HFFc6 (cell line): ENCODE measurements around the gene FAM83G. TPM values are rescaled to one million over a fixed set of nuclear protein-coding genes. Genes with fewer than 3 reads are reported as not detected.
"Not testable (repeated sequence)": the region's sequence is repeated elsewhere in the genome, so short reads cannot be mapped to it uniquely, and the experiment has no call there.

Source experiments
- DNase-seq: peaks from one replicate; pipeline ENCODE4 v3.0.0-alpha.2; 2018
- H3K27ac Mint-ChIP-seq: 2 replicates; pipeline ENCODE4 v1.8.0; 2020; ENCODE audit warnings: mild to moderate bottlenecking, mixed read lengths
- H3K27me3 Mint-ChIP-seq: 2 replicates; pipeline ENCODE4 v1.8.0; 2021; ENCODE audit warnings: mild to moderate bottlenecking, moderate library complexity, mixed read lengths; ENCODE audit not compliant: insufficient read depth
- H3K36me3 Mint-ChIP-seq: 2 replicates; pipeline ENCODE4 v1.8.0; 2021; ENCODE audit warnings: low read depth, mixed read lengths
- H3K4me1 Mint-ChIP-seq: 2 replicates; pipeline ENCODE4 v1.8.0; 2020; ENCODE audit warnings: low read depth, mixed read lengths
- H3K4me3 Mint-ChIP-seq: 2 replicates; pipeline ENCODE4 v1.8.0; 2020; ENCODE audit warnings: mild to moderate bottlenecking, moderate library complexity, mixed read lengths
- H3K9me3 Mint-ChIP-seq: 2 replicates; pipeline ENCODE4 v1.8.0; 2020; ENCODE audit warnings: mild to moderate bottlenecking, mixed read lengths
- CTCF ChIP-seq: fragments of 200-600 bp; sonication (generic); IDR thresholded peaks from 2 replicates; pipeline ENCODE4 v1.5.0; 2021; ENCODE audit warnings: antibody characterized with exemption, mild to moderate bottlenecking
- total RNA-seq, 6 experiments: library from RNA; stranded (reverse); fragmentation: NEBNext Ultra II Directional; extraction: Animal tissue kit (Norgen Biotek cat#: 25700); gene quantifications; 2 replicates in 1 of 6; 3 replicates in 5 of 6; pipeline ENCODE4 v1.2.3, GENCODE V29; 2021

The FAM83G gene
- total RNA-seq, 6 experiments from 2014 or later: 21.0 to 24.0 (median 21.7) TPM

GRCh38 chr17:19022747-19023146, 18.2 kb upstream of the FAM83G start:
- no peaks in the 10 kb centered on the region for H3K9me3 Mint-ChIP-seq
- no peak for DNase-seq
- no peak overlapping the region for H3K4me3 Mint-ChIP-seq
- no peaks in the 10 kb centered on the region for H3K36me3 Mint-ChIP-seq
- H3K27me3 Mint-ChIP-seq: no peaks in the 10 kb centered on the region; the same call in 1 of the 2 replicates
- H3K4me1 Mint-ChIP-seq: peaks cover 9% of the 10 kb centered on the region
- no peak for TF ChIP-seq CTCF
- H3K27ac Mint-ChIP-seq: no peak overlapping the region

GRCh38 chr17:19022128-19022527, 17.6 kb upstream of the FAM83G start:
- DNase-seq: no peak
- Mint-ChIP-seq H3K4me1 (peaks cover 9% of the 10 kb centered on the region), H3K27ac (no peak overlapping the region), H3K27me3 (no peaks in the 10 kb centered on the region; the same call in 1 of the 2 replicates), H3K9me3 (no peaks in the 10 kb centered on the region), H3K4me3 (no peak overlapping the region), H3K36me3 (no peaks in the 10 kb centered on the region)
- TF ChIP-seq CTCF: no peak

GRCh38 chr17:19021622-19022083, 17.1 kb upstream of the FAM83G start:
- no peak for TF ChIP-seq CTCF
- H3K4me1 Mint-ChIP-seq: peaks cover 9% of the 10 kb centered on the region
- DNase-seq: no peak
- H3K27ac Mint-ChIP-seq: no peak overlapping the region
- no peak overlapping the region for H3K4me3 Mint-ChIP-seq
- H3K9me3 Mint-ChIP-seq: no peaks in the 10 kb centered on the region
- H3K36me3 Mint-ChIP-seq: no peaks in the 10 kb centered on the region
- no peaks in the 10 kb centered on the region; the same call in 1 of the 2 replicates for H3K27me3 Mint-ChIP-seq

- not testable (repeated sequence) for H3K4me1 Mint-ChIP-seq, H3K9me3 Mint-ChIP-seq, H3K36me3 Mint-ChIP-seq, H3K27ac Mint-ChIP-seq, H3K4me3 Mint-ChIP-seq, DNase-seq, H3K27me3 Mint-ChIP-seq
These were observed 16.6 kb upstream of the FAM83G start for GRCh38 chr17:19021011-19021621.

- no peaks in the 10 kb centered on the region for H3K36me3 Mint-ChIP-seq
- TF ChIP-seq CTCF: no peak
- no peak for DNase-seq
- H3K27ac Mint-ChIP-seq: no peak overlapping the region
- H3K27me3 Mint-ChIP-seq: peaks cover 3% of the 10 kb centered on the region; the same call in 1 of the 2 replicates
- H3K4me1 Mint-ChIP-seq: peaks cover 15% of the 10 kb centered on the region
- no peak overlapping the region for H3K4me3 Mint-ChIP-seq
- no peaks in the 10 kb centered on the region for H3K9me3 Mint-ChIP-seq
These were observed 15.5 kb upstream of the FAM83G start for GRCh38 chr17:19020016-19020415.

GRCh38 chr17:19019041-19019941, 14.7 kb upstream of the FAM83G start:
- Mint-ChIP-seq H3K4me1 (peaks cover 8% of the 10 kb centered on the region), H3K9me3 (no peaks in the 10 kb centered on the region), H3K27ac (no peak overlapping the region), H3K4me3 (no peak overlapping the region), H3K27me3 (peaks cover 3% of the 10 kb centered on the region; the same call in 1 of the 2 replicates), H3K36me3 (no peaks in the 10 kb centered on the region)
- no peak for TF ChIP-seq CTCF
- no peak for DNase-seq
